Testis (tissue), 5 donors: ENCODE data around the gene MKRN1. TPM values are rescaled to one million over a fixed set of nuclear protein-coding genes. Genes with fewer than 3 reads are reported as not detected.

Experiments
- DNase-seq: peaks from one replicate; pipeline ENCODE4 v3.0.0-alpha.2; 2019
- H3K27ac ChIP-seq, 2 donors: fragments of 200-600 bp; sonication (generic); one replicate each; pipeline ENCODE4 v1.5.1; 2019
- H3K27me3 ChIP-seq: fragments of 200-600 bp; sonication (generic); one replicate; pipeline ENCODE4 v1.5.1; 2019
- H3K36me3 ChIP-seq: fragments of 200-600 bp; sonication (generic); one replicate; pipeline ENCODE4 v1.5.1; 2017; ENCODE audit warnings: low read depth; ENCODE audit errors: missing control alignments
- H3K4me1 ChIP-seq: fragments of 200-600 bp; sonication (generic); one replicate; pipeline ENCODE4 v1.5.1; 2019
- H3K4me3 ChIP-seq, 2 donors: fragments of 200-600 bp; sonication (generic); one replicate each; pipeline ENCODE4 v1.5.1; 2017 to 2019
- H3K9me3 ChIP-seq: fragments of 200-600 bp; sonication (generic); one replicate; pipeline ENCODE4 v1.5.1; 2017
- CTCF ChIP-seq, 3 experiments: fragments of 450-650 bp in 2 of 3; fragments of 200-600 bp in 1 of 3; sonication (generic) in 1 of 3; IDR thresholded peaks; one replicate each; pipeline ENCODE4 v1.5.1; 2016 to 2019; ENCODE audit warnings: antibody characterized with exemption in 3 of 3, mild to moderate bottlenecking in 2 of 3, moderate library complexity in 1 of 3
- POLR2A ChIP-seq: fragments of 450-650 bp; IDR thresholded peaks from one replicate; pipeline ENCODE4 v1.6.1; 2017; ENCODE audit warnings: antibody characterized with exemption, mild to moderate bottlenecking, moderate library complexity
- WGBS, 2 donors: methylation state at CpG; one replicate each; pipeline ENCODE4 v1.1.5; 2018; 5-methylcytosine and 5-hydroxymethylcytosine counted together
- intact Hi-C: fragments of 100-400 bp; cut with DNase I; formaldehyde crosslinking; loops from one replicate; pipeline ENCODE4 v1.15.1; 2023; ENCODE audit warnings: low total_unique reads
- long read RNA-seq, 2 donors: transcript quantifications; one replicate each; lab custom pipeline, GENCODE V29; 2026
- polyA plus RNA-seq: library from polyadenylated mRNA; stranded (reverse); fragments of 350-450 nt; fragmentation: Illumina TruSeq; extraction: RNeasy Lipid Tissue Mini Kit (QIAGEN cat#74804); gene quantifications from one replicate; pipeline ENCODE4 v1.2.3, GENCODE V29; 2014; ENCODE audit warnings: low read depth, low replicate concordance; ENCODE audit not compliant: insufficient read depth
- total RNA-seq, 2 donors: library from RNA; depleted of rRNA; stranded (reverse); fragments of >200 nt; gene quantifications; one replicate each; pipeline ENCODE4 v1.2.3, GENCODE V29; 2016

The MKRN1 gene
- total RNA-seq: 100 to 1,000 TPM; 142 to 158 TPM
- polyA plus RNA-seq: 320 TPM
- long read RNA-seq, donor 1, transcript MKRN1-201 (8 exons, 3,151 nt): major isoform, 49 of 71 reads
- long read RNA-seq, donor 1, transcript MKRN1-202 (5 exons, 1,601 nt): minor isoform, 20 of 71 reads
- long read RNA-seq, donor 1, partial matches to known transcripts: 0 of 71 reads
- long read RNA-seq, donor 1, other reads (novel, unspliced or antisense): 0 of 71 reads
- long read RNA-seq, donor 2, transcript MKRN1-202 (5 exons, 1,601 nt): minor isoform, 25 of 83 reads
- long read RNA-seq, donor 2, transcript MKRN1-201 (8 exons, 3,151 nt): major isoform, 46 of 83 reads
- long read RNA-seq, donor 2, partial matches to known transcripts: 9 of 83 reads
- long read RNA-seq, donor 2, other reads (novel, unspliced or antisense): 0 of 83 reads

GRCh38 chr7:140479062-140479738 lies at the start of gene MKRN1:
Gene MKRN1 (minus strand): TSS chr7:140479505. CDS start chr7:140479344, 161 bp downstream.
- peak; percentile 42 for TF ChIP-seq POLR2A
- no peak for TF ChIP-seq CTCF (IDR thresholded peaks at IDR 0.05)
- 0% methylated on average over 10 to 32 of the region's 71 CpGs for WGBS, 2 donors
- intact Hi-C loops: no loop called here

GRCh38 chr7:140526787-140527664 lies 47.7 kb upstream of the MKRN1 start:
- Histone ChIP-seq H3K36me3 (no peaks in the 10 kb centered on the region), H3K4me3 (no peak overlapping the region), H3K9me3 (no peaks in the 10 kb centered on the region)

More at GRCh38 chr7:140479062-140479738, at the start of gene MKRN1:
- Histone ChIP-seq H3K36me3 (no peaks in the 10 kb centered on the region), H3K9me3 (no peaks in the 10 kb centered on the region), H3K27ac (peak within 1 kb of the TSS; percentile 89 to 91), H3K4me1 (peaks cover 11% of the 10 kb centered on the region), H3K27me3 (no peaks in the 10 kb centered on the region), H3K4me3 (peak within 1 kb of the TSS; percentile 94 to 98)
- DNase-seq: peak; percentile 96

GRCh38 chr7:140526214-140526613 lies 46.9 kb upstream of the MKRN1 start:
- intact Hi-C loops: no loop called here
- TF ChIP-seq POLR2A: no peak
- no peak for TF ChIP-seq CTCF (IDR thresholded peaks at IDR 0.05)
- H3K9me3 ChIP-seq: no peaks in the 10 kb centered on the region
- no peaks in the 10 kb centered on the region for H3K27me3 ChIP-seq
- no peaks in the 10 kb centered on the region for H3K36me3 ChIP-seq
- no peak for DNase-seq
- H3K4me1 ChIP-seq: no peaks in the 10 kb centered on the region
- no peak overlapping the region for H3K4me3 ChIP-seq
- 78 to 86% methylated on average over 7 to 9 of the region's 9 CpGs for WGBS, 2 donors
- H3K27ac ChIP-seq: no peak overlapping the region

More at GRCh38 chr7:140526787-140527664, 47.7 kb upstream of the MKRN1 start:
- no peak for DNase-seq
- whole genome bisulfite sequencing, 2 donors: 71 to 76% methylated on average over 28 to 31 of the region's 31 CpGs
- no peak for TF ChIP-seq CTCF (IDR thresholded peaks at IDR 0.05)
- Histone ChIP-seq H3K4me1 (no peaks in the 10 kb centered on the region), H3K27ac (no peak overlapping the region), H3K27me3 (no peaks in the 10 kb centered on the region)
- intact Hi-C loops: no loop called here

GRCh38 chr7:140525743-140526142 lies 46.4 kb upstream of the MKRN1 start:
- H3K4me1 ChIP-seq: no peaks in the 10 kb centered on the region
- no peak overlapping the region for H3K4me3 ChIP-seq
- intact Hi-C loops: no loop called here
- DNase-seq: no peak
- no peak overlapping the region for H3K27ac ChIP-seq
- WGBS, 2 donors: 84% methylated on average over 10 of the region's 10 CpGs
- no peaks in the 10 kb centered on the region for H3K27me3 ChIP-seq
- TF ChIP-seq POLR2A (no peak), CTCF (IDR thresholded peaks at IDR 0.05) (no peak)
- H3K9me3 ChIP-seq: no peaks in the 10 kb centered on the region
- H3K36me3 ChIP-seq: no peaks in the 10 kb centered on the region
